ENCODE measurements around the gene UTP15.

The UTP15 gene

DNA sequence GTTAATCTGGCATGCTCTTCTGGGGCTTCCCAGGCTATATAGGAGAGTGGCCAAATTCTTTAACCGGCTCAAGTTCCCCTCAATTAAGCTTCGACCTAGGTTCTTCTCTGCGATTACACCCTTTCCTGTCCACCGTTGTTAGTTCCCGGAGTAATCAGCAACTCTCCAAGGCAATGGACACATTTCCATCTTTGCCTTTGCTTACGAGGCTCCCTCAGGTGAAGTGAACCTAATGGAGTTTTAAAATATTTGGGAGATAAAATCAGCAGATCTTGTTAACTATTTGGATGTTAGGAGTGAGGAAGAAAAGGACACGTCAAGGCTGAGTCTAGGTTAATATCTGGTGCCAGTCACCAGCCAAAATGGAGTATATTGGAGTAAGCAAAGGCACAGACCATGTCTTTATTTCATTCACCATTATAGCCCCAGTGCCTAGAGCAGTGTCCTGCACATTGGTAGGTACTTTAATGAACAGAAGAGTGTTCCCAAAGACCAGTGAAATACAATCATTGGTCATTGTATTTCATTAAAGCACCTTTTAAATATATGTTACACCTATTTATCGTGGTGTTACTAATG lies 515 bp downstream of the UTP15 start:
- DNase-seq (ENCODE audit: low read depth in 2 of 2), result no peak

DNA sequence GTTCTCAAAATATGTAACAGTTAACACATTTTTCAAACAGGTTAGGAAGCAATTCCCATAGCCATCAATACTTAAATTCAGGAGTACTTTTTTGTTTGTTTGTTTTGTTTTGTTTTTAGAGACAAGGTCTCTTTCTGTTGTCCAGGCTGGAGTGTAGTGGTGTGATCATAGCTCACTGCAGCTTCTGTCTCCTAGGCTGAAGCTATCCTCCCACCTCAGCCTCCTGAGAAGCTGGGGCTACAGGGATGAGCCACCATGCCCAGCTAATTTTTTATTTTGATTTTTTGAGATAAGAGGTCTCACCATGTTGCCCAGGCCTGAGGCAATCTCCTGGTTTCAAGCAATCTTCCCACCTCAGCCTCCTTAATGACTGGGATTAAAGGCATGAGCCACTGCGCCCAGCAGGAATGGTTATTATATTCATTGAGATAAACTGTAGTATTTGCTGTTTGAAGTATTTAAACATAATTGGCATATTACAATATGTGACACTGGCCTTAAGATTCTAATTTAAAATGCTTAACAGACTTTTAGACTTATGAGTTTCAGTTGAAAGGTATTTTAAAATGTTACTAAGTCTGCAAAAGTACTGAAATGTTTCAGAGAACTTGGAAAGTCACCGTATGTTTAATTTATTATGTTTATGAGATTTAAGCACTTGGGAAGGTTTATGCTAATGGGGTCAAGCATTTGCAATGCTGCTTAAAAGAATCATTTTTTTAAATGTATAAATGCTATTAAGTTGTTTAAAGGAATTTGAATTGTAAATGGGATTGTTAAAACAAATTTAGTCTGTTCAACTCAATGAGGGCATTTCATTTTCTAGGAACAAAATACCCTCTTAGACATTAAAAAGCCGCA lies 17.0 kb downstream of the UTP15 start:
- DNase-seq (ENCODE audit: low read depth in 2 of 2), result no peak

DNA sequence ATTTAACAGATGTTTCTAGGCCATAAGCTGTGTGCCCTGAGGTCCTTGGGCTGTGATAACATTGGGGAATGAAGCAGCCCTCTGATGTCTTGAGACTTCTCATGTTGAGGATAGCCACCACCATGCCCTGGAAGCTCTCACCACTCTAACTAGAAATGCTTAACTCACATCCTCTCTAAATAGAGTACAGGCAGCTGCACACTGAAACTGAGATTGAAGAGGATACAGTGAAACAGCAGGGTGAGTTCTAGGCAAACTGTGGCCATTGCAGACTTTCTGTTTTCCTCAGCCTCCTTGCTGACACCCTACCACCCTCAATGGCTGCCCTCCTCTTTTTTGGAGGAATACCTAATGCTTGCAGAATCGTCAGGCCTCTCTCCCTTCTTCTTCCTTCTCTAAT lies 22.4 kb downstream of the UTP15 start:
- DNase-seq (ENCODE audit: low read depth in 2 of 2), result no peak

DNA sequence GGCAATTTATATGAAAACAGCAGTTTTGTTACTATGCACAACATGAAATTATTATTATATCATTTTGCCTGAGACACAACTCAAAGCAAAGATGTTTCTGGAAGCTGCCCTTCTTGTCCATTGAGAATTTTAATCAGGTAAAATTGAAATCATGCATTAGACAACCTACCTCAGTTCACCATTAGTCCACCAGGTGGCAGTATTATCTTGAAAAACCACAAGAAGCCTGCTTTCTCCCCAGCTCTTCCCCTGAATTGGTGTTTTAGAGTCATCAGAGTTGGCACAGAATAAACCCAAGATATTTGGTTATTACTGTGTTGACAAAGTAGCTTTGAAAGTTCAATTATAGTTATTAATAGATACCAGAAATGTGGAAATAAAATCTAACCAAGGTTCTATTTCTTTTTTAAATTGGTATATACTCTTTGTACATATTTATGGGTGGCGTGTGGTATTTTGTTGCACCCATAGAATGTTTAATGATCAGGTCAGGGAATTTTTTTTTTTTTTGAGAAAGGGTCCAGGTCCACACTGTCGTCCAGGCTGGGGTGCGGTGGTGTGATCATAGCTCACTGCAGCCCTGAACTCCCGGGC lies 25.7 kb downstream of the UTP15 start:
- no peak for DNase-seq (ENCODE audit: low read depth in 2 of 2)

DNA sequence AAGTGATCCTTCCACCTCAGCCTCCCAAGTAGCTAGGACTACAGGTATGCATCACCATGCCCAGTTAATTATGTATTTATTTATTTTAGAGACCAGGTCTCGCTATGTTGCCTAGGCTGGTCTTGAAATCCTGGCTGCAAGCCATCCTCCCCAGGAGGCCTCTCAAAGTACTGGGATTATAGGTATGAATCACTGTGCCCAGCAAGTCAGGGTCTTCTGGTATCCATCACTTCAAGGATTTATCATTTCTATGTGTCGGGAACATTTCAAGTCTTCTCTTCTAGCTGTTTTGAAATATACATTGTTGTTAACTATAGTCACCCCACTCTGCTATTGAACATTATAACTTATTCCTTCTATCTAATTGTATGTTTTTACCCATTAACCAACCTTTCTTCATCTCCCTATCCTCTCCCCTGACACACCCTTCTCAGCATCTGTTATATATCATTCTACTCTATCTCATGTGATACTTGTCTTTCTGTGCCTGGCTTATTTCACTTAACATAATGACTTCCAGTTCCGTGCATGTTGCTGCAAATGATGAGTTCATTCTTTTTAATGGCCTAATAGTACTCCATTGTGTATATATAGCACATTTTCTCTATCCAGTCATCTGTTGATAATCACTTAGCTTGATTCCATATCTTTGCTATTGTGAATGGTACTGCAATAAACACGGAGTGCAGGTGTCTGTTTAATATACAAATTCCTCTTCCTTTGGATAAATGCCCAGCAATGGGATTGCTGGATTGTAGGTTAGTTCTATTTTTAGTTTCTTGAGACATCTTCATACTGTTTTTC lies 26.4 kb downstream of the UTP15 start:
- DNase-seq (ENCODE audit: low read depth in 2 of 2), result no peak

DNA sequence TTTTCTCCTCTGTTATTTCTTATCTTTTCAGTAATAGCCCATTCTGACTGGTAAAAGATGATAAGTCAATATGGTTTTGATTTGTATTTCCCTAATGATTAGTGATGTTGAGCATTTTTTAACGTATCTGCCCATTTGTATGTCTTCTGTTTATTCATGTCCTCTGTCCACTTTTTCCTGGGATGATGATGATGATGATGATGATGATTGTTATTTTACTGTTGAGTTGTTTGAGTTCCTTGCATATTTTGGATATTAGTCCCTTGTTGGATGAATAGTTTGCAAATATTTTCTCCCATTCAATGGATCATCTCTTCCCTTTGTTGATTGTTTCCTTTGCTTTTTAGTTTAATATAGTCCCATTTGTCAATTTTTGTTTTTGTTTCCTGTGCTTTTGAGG lies 27.0 kb downstream of the UTP15 start:
- no peak for DNase-seq (ENCODE audit: low read depth in 2 of 2)

DNA sequence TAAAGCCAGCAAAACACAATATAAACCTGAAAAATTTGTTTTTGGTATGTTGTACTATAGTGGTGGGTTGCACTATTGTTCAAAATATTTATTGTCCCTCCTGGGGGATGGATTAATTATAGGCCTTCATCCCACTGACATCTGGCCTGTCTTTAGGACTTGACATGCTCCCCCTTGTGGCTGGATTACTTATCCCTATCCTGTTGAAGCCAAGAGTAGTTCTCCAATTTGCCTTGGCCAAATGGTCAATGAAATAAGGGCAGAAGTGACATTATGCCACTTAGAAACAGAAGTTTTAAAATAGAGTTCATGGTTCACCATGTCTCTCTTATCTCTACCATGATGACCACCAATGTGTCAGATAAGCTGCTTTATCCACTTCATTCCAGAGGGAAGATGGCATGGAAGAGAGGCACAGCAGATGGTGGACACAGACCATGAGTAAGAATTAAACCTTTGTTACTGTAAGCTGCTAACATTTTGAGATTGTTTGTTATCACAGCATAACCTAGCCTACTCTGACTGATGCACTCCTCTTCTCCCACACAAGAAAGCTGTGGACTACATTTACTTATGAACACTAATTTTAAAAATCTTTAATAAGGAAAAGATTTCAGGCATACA lies 31.3 kb downstream of the UTP15 start:
- no peak for DNase-seq (ENCODE audit: low read depth in 2 of 2)

DNA sequence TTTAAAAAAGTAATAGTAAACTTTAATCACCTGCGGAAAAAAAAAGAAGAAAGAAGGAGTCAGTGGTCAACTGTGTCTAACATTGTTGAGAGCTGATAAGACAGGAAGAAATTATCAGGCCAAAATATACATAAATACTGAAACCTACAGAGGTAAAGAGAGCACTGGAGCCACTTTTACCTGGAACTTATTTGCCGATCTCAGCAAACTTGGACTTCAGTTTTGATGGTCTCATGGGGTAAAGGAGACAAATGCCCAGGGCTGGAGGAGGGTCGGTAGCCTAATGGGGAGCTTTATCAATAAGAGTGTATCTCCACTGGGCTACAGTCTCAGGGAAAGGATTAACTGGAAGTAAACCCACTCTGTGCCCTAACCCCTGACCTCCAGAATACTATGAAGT lies 33.8 kb downstream of the UTP15 start:
- DNase-seq (ENCODE audit: low read depth in 2 of 2), result no peak

DNA sequence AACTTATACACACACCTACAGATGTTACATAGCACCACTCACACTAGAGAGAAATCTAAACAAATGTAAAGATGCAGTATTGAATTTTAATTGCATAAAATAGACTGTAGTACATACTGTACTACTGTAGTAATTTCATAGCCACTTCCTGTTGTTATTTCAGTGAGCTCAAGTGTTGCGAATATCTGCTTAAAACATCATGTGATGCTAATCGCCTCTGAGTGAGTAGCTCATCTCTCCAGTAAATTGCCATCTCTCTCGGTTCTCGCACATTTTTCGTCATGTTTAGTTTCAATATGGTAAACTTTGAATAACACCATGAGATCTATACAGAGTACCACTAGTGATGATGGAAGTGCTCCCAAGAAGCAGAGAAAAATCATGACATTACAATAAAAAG lies 38.5 kb downstream of the UTP15 start:
- DNase-seq (ENCODE audit: low read depth in 2 of 2), result no peak

DNA sequence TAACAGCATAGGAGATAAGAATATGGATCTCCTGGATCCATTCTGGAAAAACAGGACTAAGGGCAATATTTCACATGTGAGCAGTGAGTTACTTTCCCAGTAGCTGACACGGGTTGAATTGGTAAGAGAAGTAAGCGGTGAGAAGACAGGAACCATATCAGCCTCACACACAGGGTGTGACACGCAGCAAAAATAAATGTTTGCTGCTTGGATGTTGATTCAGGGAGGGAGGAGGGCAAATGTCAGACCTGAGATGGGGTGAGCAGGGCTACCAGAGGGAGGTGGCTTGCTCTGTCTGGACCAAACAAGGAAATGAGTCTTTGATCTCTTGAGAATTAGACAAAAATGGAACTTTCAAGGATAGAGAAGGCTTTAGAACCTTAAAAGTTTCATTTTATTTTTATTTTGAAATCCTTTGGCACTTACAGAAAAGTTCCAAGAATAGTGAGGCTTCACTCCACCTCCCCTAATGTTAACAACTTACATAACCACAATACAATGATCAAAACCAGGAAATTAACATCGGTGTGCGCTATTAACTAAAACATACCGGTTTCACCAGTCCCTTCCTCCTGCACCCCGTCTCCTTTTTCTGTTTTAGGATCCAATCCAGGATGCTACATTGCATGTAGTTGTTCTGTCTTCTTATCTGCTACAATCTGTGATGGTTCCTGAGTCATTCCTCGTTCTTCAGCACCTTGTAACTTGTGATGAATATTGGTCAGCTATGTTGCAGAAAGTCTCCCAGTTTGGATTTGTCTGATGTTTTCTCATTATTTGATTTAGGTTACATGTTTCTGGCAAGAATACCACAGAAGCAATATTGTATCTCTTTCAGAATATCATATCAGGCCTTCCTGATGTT lies 39.9 kb downstream of the UTP15 start:
- no peak for DNase-seq (ENCODE audit: low read depth in 2 of 2)

DNA sequence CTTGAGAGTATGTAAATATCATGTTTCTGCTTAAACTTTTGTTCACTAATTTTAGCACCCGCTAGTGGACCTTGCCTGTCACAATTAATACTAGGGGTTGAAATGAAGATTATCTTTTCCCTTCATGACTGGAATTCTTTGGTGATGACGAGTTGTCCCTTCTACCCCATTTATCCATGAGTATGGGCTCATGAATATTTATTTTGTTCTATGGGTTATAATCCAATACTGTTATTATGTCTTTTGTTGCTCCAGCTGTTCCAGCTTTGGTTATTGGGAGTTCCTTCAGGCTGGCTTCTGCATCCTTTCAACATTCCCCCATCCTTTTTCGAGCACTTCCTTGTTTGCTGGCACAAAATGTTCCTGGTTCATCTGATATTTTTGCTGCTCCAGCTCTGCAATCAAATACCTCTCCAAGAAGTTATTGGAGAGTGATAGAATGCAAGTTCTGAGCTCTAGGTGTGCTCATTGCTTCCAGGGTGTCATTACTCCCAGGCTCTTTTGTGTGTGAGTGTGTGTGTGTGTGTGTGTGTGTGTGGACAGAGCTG lies 40.7 kb downstream of the UTP15 start:
- no peak for DNase-seq (ENCODE audit: low read depth in 2 of 2)

DNA sequence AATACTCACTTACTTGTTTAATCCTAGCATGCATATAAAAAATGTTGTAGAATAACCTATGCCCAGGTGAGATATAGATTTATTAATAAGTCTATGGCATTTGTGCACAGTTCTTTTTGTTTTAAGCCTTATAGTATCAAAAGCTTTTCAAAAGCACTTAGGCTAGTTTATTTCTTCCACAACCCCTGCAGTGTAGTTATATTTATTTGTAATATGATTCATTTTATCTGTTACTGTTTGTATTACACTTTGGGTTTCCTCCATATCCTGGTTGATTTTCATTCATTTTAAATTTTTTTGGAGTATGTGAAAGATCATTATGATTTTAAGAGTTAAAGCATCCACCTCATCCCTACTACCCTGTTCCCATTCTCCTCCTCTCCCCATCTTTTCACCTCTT lies 41.7 kb downstream of the UTP15 start:
- no peak for DNase-seq (ENCODE audit: low read depth in 2 of 2)

DNA sequence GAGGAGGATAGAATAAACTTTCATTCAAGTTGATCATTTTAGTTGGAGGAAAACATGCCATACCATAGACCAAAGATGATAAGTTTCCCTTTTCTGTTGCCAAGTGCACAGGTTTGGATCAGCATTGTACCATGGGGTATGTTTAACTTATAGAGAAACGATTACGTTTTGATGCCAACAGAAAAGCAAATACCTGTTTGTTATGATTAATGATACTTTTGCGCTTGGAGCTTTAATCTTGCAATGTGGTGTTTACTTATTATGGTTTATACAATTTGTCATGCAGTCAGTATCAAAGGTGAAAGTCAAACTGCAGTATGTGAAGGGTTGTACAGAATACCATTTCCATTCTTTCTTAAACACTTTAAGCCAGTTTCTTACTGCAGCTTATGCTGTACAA lies 47.3 kb downstream of the UTP15 start:
- DNase-seq (ENCODE audit: low read depth in 2 of 2), result no peak

DNA sequence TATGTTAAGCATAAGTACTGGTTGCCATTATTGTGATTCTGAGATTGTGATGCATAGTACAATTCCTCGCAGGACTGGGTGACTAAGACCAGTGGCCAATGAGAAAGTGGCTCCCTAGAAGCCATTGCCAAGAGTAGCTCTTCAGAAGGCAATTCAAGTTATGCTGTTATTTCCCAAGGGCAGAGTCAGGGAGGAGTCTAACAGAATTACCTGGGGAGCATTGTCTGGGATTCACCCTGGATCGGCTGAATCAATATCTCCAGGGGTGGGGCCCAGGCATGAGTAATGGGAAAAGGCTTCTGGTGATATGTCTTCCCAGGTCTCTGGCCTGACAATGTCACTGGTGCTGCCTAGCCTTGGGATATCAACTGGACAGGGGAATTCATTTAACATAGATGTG lies 49.5 kb downstream of the UTP15 start:
- DNase-seq (ENCODE audit: low read depth in 2 of 2), result no peak

DNA sequence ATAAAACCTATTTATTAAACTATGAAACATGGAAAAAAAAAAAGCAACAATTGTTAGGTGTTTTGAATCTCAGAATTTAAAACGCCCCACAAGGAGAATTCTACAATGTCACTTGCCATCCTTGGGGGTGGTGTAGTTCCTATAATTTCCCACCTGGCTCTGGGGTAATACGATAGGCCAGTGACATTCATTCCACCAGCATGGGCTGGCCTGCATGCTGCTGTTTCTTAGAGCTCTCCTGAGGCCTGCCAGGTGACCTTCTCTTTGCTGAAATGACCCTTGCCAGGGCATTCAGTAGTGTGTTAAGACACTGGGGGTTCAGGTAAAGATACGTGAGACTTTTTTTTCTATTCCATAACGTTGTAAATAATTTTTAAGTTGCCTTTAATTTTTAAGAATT lies 50.4 kb downstream of the UTP15 start:
- no peak for DNase-seq (ENCODE audit: low read depth in 2 of 2)

DNA sequence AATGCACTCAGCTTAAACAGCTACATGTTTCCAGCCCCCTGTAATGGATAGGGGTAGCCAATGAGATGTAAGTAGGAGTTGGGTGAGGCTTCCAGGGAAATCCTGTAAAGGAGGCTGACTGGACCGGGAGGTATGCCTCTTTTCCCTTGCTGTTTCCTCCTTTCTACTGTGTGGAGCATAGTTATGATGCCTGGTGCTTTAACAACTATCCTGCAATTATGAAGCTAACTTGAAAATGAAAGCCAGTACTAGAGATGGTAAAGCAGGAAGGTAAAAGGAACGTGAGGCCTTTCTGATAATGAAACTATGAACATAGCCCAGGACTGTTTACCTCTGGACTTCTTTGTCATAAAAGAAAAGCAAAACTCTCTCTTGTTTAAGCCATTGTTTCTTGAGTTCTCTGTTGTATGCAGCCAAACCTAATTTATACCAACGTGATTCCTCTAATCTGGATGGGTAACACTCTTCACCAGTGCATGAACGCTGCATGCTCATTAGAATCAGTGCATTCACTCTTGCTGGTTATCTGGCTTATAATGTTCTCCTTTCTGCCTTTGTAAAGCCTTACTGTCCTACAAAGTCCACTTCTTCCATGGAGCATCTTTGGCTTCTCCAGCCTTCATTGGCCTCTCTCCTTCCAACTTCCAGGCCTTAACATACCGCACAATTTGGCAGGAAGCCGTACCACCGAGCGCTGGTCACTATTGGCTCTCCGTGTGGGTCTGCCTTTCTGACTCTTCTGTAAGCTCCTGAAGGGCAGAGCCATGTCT lies 52.2 kb downstream of the UTP15 start:
- DNase-seq (ENCODE audit: low read depth in 2 of 2), result no peak

DNA sequence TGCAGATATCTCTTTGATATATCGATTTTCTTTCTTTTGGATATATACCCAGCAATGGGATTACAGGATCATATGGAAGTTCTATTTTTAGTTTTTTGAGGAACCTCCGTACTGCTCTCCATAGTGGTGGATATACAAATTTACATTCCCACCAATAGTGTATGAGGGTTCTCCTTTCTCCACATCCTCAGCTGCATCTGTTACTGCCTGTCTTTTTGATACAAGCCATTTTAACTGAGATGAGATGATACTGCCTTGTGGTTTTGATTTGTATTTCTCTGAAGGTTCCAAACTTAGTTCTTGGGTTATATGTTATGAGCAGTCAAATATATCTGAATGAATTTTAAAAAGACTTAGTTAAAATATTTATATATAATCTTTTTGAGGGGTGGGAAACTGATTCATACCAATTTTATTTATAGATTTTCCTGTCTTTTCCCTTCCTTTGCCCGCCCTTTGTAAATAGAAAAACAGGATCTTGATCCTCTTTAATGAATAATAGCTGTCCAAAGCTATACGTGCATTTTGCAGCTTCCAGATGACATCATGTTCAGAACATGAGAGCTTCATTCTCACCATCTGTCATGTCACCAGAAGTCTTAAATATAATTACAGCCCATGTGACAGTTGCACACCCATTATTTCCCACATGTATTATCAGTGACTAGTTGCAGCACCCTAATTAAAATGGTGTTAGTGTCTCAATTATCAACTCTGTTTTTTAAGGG lies 54.2 kb downstream of the UTP15 start:
- DNase-seq (ENCODE audit: low read depth in 2 of 2), result no peak

DNA sequence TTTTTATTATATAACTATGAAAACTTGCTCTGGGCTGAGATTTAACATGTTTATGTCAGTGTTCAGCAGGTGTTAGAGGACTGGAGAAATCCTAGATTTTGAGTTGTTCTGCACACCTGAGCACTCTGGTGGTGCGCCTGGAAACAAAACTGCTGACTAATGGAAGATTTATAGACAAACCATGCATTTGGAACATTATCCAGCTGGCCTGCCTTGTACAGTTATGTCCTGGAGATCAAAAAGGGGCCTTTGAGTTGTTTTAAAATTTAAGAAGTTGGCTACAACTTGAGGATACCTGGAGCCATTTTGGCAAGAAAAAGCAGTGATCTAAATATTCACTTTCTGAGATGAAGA lies 54.8 kb downstream of the UTP15 start:
- no peak for DNase-seq (ENCODE audit: low read depth in 2 of 2)

DNA sequence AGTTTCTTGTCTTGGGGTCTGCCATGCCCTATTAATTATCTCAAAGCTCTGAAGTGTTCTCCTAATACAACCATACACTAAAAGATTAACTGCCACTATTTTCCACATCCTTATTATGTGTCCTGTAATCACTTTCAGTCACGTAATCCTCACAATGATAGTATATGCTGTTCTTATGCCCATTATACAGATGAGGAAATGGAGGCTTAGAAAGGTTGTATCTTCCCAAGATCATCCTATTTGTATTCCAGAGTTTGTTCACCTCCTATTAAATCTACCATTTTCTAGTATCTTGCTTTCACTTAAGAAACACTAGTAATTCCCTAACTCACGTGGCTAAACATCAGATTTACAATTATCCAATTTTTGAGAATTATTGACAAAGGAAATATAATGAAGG lies 57.5 kb downstream of the UTP15 start:
- no peak for DNase-seq (ENCODE audit: low read depth in 2 of 2)

Measured in stimulated activated CD8-positive, alpha-beta memory T cell treated with anti-CD3 and anti-CD28 coated beads, Interleukin-7, amount 100 ng/mL, for 4 hours (primary cell).